HCT116 (cell line): ENCODE results near the gene TWIST2. TPM values are rescaled to one million over a fixed set of nuclear protein-coding genes. Genes with fewer than 3 reads are reported as not detected.

ENCODE experiments used
- ATAC-seq: fragments of 200-7000 bp; cut with Tn5 transposase; 2 replicates; pipeline ENCODE4 v1.9.1; 2020; ENCODE audit warnings: mild to moderate bottlenecking, moderate library complexity
- BruUV-seq: library from RNA; stranded (reverse); fragments of 400-500 nt; replicated peaks from 2 replicates; lab custom pipeline; 2021; lab: Mats Ljungman, UMichigan
- CTCF ChIA-PET: fragments of 300-600 bp; sonication (Branson Sonifier 250); formaldehyde crosslinking; loops from one replicate; lab custom pipeline; 2021; ENCODE audit warnings: antibody characterized with exemption; lab: Charles Lee
- POLR2A ChIA-PET: fragments of 300-600, 350-600 bp; sonication (Branson Sonifier 250); formaldehyde crosslinking; loops from one replicate; lab custom pipeline; 2021; ENCODE audit warnings: antibody characterized with exemption; lab: Charles Lee
- RAD21 ChIA-PET, 2 experiments: fragments of 300-600 bp; sonication (Branson Sonifier 250); formaldehyde crosslinking; loops; one replicate each; lab custom pipeline; 2023; ENCODE audit warnings: low total read pairs in 2 of 2; ENCODE audit not compliant: uncharacterized antibody in 2 of 2, unreplicated experiment in 2 of 2, low non-redundant PET in 1 of 2; lab: Charles Lee
- DNase-seq: peaks from one replicate; pipeline ENCODE4 v3.0.0-alpha.2; 2010; ENCODE audit warnings: low read depth, low spot score
- H2AFZ ChIP-seq: fragments of 200-600 bp; shearing (Covaris generic), sonication (generic); 2 replicates; pipeline ENCODE4 v1.6.1; 2017; ENCODE audit warnings: low read depth, mixed run types, mixed read lengths, antibody characterized with exemption, low read length; ENCODE audit not compliant: poor library complexity, severe bottlenecking
- H3K27ac ChIP-seq: 2 replicates; pipeline ENCODE4 v1.5.1; 2012; ENCODE audit warnings: low read depth, low read length
- H3K27me3 ChIP-seq: fragments of 200-600 bp; sonication (generic); 2 replicates; pipeline ENCODE4 v1.6.1; 2016; ENCODE audit warnings: mixed run types, low read length, mixed read lengths; ENCODE audit not compliant: insufficient read depth
- H3K36me3 ChIP-seq, 2 experiments: fragments of 200-500 bp in 1 of 2; fragments of 200-600 bp in 1 of 2; sonication (Bioruptor generic) in 1 of 2; sonication (generic) in 1 of 2; 2 replicates each; pipeline versions ENCODE4 v1.5.1 to v1.6.1; 2014 to 2016; ENCODE audit warnings: low read length in 2 of 2, inconsistent platforms in 1 of 2, mixed read lengths in 1 of 2, mixed run types in 1 of 2; ENCODE audit not compliant: insufficient read depth in 2 of 2, control insufficient read depth in 1 of 2
- H3K4me1 ChIP-seq, 2 experiments: fragments of 200-600 bp in 1 of 2; sonication (generic) in 1 of 2; 2 replicates each; pipeline versions ENCODE4 v1.5.1 to v1.6.1; 2012 to 2017; ENCODE audit warnings: low read length in 2 of 2, inconsistent platforms in 1 of 2, mild to moderate bottlenecking in 1 of 2, mixed read lengths in 1 of 2, mixed run types in 1 of 2, moderate library complexity in 1 of 2; ENCODE audit not compliant: insufficient read depth in 2 of 2, control insufficient read depth in 1 of 2
- H3K4me2 ChIP-seq: fragments of 200-600 bp; sonication (generic); 2 replicates; pipeline ENCODE4 v1.6.1; 2017; ENCODE audit warnings: mixed run types, low read length, mixed read lengths
- H3K4me3 ChIP-seq, 2 experiments: fragments of 200-600 bp in 1 of 2; sonication (generic) in 1 of 2; replicated peaks in 1 of 2; 2 replicates each; pipeline ENCODE4 v1.5.1; 2011 to 2016; ENCODE audit warnings: low read length in 2 of 2, control low read depth in 1 of 2, low read depth in 1 of 2, mild to moderate bottlenecking in 1 of 2, mixed read lengths in 1 of 2, mixed run types in 1 of 2
- H3K79me2 ChIP-seq: fragments of 200-600 bp; sonication (generic); 2 replicates; pipeline ENCODE4 v1.6.1; 2017; ENCODE audit warnings: mild to moderate bottlenecking, mixed run types, low read length, moderate library complexity, mixed read lengths; ENCODE audit not compliant: insufficient read depth
- H3K9ac ChIP-seq: fragments of 200-600 bp; sonication (generic); 2 replicates; pipeline ENCODE4 v1.6.1; 2016; ENCODE audit warnings: low read length, mixed read lengths
- H3K9me2 ChIP-seq: fragments of 200-600 bp; sonication (generic), shearing (Covaris generic); 2 replicates; pipeline ENCODE4 v1.6.1; 2017; ENCODE audit warnings: mixed run types, mild to moderate bottlenecking, moderate library complexity; ENCODE audit not compliant: insufficient read depth
- H3K9me3 ChIP-seq, 2 experiments: fragments of 200-500 bp in 1 of 2; fragments of 200-600 bp in 1 of 2; sonication (Bioruptor generic) in 1 of 2; sonication (generic) in 1 of 2; 2 replicates each; pipeline ENCODE4 v1.6.1; 2014 to 2017; ENCODE audit warnings: low read length in 2 of 2, mixed read lengths in 2 of 2, inconsistent platforms in 1 of 2, low read depth in 1 of 2, mild to moderate bottlenecking in 1 of 2, mixed run types in 1 of 2, moderate library complexity in 1 of 2; ENCODE audit not compliant: control insufficient read depth in 1 of 2, insufficient read depth in 1 of 2
- H4K20me1 ChIP-seq: fragments of 200-600 bp; sonication (generic), shearing (Covaris generic); 2 replicates; pipeline ENCODE4 v1.6.1; 2017; ENCODE audit warnings: mixed run types, mild to moderate bottlenecking, moderate library complexity; ENCODE audit not compliant: insufficient read depth
- ATF3 ChIP-seq: IDR thresholded peaks from 2 replicates; pipeline ENCODE4 v1.6.1; 2012
- EGR1 ChIP-seq: IDR thresholded peaks from 2 replicates; pipeline ENCODE4 v1.6.1; 2012; ENCODE audit warnings: low read depth
- ELF1 ChIP-seq: IDR thresholded peaks from 2 replicates; pipeline ENCODE4 v1.6.1; 2012; ENCODE audit warnings: low read depth, borderline replicate concordance
- EZH2 ChIP-seq: fragments of 200-600 bp; sonication (generic); IDR thresholded peaks from 2 replicates; pipeline ENCODE4 v1.6.1; 2017; ENCODE audit warnings: antibody characterized with exemption, mixed run types
- EZH2phosphoT487 ChIP-seq: fragments of 200-600 bp; IDR thresholded peaks from 2 replicates; pipeline ENCODE4 v1.6.1; 2018; ENCODE audit warnings: antibody characterized with exemption, borderline replicate concordance
- JUND ChIP-seq: IDR thresholded peaks from 2 replicates; pipeline ENCODE4 v1.6.1; 2012
- POLR2A ChIP-seq: IDR thresholded peaks from 2 replicates; pipeline ENCODE4 v1.7.0; 2011; ENCODE audit warnings: borderline replicate concordance; ENCODE audit not compliant: insufficient read depth, insufficient read length; ENCODE audit errors: extremely low read depth
- POLR2AphosphoS5 ChIP-seq: IDR thresholded peaks from 2 replicates; pipeline ENCODE4 v1.6.1; 2011; ENCODE audit warnings: mild to moderate bottlenecking, low read depth, low read length, moderate library complexity
- RAD21 ChIP-seq: IDR thresholded peaks from 2 replicates; pipeline ENCODE4 v1.6.1; 2012; ENCODE audit warnings: low read depth, mild to moderate bottlenecking
- REST ChIP-seq: IDR thresholded peaks from 2 replicates; pipeline ENCODE4 v1.6.1; 2012; ENCODE audit warnings: low read depth
- SIN3A ChIP-seq: IDR thresholded peaks from 2 replicates; pipeline ENCODE4 v1.6.1; 2012; ENCODE audit warnings: low read depth
- SP1 ChIP-seq: IDR thresholded peaks from 2 replicates; pipeline ENCODE4 v1.6.1; 2012; ENCODE audit warnings: low read depth
- SRF ChIP-seq: IDR thresholded peaks from 2 replicates; pipeline ENCODE4 v1.6.1; 2012; ENCODE audit warnings: low read depth
- ZNF274 ChIP-seq: fragments of 200-500 bp; sonication (Bioruptor generic); IDR thresholded peaks from 2 replicates; pipeline ENCODE4 v1.6.1; 2014; ENCODE audit warnings: mild to moderate bottlenecking, low read depth, low read length, inconsistent platforms
- intact Hi-C: fragments of 100-400 bp; cut with micrococcal nuclease; formaldehyde crosslinking; loops from 2 replicates; pipeline ENCODE4 v1.10.0; 2022
- total RNA-seq: library from RNA; stranded (reverse); gene quantifications from one replicate; pipeline ENCODE4 v1.2.1, GENCODE V29; 2021; ENCODE audit not compliant: unreplicated experiment
- TF ChIP-seq, protein P1 (sequence below), 3 experiments: fragments of 200-600 bp in 1 of 3; sonication (generic) in 1 of 3; IDR thresholded peaks in 2 of 3; conservative IDR thresholded peaks in 1 of 3; 2 replicates each; pipeline ENCODE4 v1.5.1; 2012 to 2017; ENCODE audit warnings: low read depth in 2 of 3, low read length in 2 of 3, antibody characterized with exemption in 1 of 3, borderline replicate concordance in 1 of 3, control low read depth in 1 of 3, mild to moderate bottlenecking in 1 of 3, mixed read lengths in 1 of 3, mixed run types in 1 of 3, moderate library complexity in 1 of 3; ENCODE audit not compliant: insufficient read depth in 1 of 3

The TWIST2 gene
- total RNA-seq, 1 experiment from 2014 or later: not detected

DNA sequence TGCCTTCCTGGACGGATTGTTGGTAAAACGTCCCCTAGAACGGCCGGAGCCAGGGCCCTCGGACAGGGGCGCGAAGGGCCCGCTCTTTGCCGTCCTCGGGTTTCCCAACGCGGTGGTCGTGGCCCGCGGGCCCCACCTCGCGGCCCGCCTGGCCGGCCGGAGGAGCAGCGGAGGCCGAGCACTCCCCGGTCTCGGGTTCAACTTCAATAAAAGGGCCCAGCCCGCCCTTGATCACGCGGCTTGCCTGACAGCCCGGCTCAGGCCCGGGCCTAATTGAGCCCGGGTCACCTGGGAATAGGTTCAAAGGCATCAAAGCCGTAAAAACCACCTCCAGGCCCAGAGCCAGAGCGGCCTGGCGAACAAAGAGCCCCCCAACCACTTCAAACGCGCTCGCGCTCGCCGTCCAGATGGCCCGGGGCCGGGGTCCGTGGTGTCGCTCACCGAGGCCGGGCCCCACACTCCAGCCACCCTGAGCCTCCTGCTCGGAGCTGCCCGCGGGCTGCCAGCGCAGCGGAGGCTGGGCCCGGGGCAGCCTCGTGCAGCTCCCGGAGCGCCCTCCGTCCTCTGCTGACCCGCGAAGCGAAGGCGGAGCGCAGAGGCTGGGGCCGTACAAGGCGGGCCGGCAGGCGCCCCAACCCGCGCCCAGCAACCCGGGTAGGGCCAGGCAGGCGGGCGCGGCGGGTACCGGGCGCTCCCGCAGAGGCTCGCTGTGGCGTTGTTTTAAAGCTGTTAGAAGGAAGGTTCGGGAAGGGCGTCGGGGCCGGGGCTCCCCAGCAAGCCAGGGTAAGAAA lies 1.1 kb upstream of the TWIST2 start (continued):
- TF ChIP-seq REST (no peak), SRF (no peak), EGR1 (no peak), JUND (no peak), POLR2A (no peak), ELF1 (no peak), ZNF274 (no peak)

DNA sequence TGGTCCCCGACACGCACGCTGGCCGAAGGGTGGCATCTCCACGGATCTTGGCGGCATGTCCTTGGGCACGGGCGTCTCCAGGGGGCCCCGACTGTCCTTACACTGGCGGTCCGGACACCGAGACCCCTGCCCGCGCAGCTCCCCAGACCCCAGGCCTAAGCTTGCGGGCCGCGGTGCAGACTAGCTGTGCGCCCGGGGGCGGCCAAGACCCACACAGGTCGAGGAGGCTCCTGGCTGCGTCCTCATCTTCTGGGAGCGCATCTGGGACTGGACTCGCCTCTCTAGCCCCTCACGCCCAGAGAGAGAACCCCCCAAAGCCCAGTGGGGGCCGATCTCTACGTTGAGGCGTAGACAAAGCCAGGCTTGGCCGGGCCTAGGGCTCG lies 475 bp upstream of the TWIST2 start:
- no peaks in the 10 kb centered on the region for H3K36me3 ChIP-seq
- no peak overlapping the region for H3K27ac ChIP-seq
- H3K9me3 ChIP-seq: no peaks in the 10 kb centered on the region
- H3K79me2 ChIP-seq: no peaks in the 10 kb centered on the region
- intact Hi-C loops: no loop called here
- no peaks in the 10 kb centered on the region for H3K27me3 ChIP-seq
- no peaks in the 10 kb centered on the region for H3K9me2 ChIP-seq
- no peaks in the 10 kb centered on the region for H3K4me1 ChIP-seq
- POLR2A ChIA-PET: no interaction called here
- ATAC-seq (no peak), DNase-seq (no peak)
- H2AFZ ChIP-seq: no peak overlapping the region
- no TSS peak for BruUV-seq
- no peak overlapping the region for H3K9ac ChIP-seq
- TF ChIP-seq POLR2A: no peak
- TF ChIP-seq, protein P1, sequence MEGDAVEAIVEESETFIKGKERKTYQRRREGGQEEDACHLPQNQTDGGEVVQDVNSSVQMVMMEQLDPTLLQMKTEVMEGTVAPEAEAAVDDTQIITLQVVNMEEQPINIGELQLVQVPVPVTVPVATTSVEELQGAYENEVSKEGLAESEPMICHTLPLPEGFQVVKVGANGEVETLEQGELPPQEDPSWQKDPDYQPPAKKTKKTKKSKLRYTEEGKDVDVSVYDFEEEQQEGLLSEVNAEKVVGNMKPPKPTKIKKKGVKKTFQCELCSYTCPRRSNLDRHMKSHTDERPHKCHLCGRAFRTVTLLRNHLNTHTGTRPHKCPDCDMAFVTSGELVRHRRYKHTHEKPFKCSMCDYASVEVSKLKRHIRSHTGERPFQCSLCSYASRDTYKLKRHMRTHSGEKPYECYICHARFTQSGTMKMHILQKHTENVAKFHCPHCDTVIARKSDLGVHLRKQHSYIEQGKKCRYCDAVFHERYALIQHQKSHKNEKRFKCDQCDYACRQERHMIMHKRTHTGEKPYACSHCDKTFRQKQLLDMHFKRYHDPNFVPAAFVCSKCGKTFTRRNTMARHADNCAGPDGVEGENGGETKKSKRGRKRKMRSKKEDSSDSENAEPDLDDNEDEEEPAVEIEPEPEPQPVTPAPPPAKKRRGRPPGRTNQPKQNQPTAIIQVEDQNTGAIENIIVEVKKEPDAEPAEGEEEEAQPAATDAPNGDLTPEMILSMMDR (IDR thresholded peaks at IDR 0.05 in 2 of 3, conservative IDR thresholded peaks at IDR 0.05 in 1 of 3; ENCODE audit: borderline replicate concordance in 1 of 3, insufficient read depth in 1 of 3, low read depth in 2 of 3, low read length in 2 of 3): no peak
- no peak for TF ChIP-seq RAD21
- TF ChIP-seq EZH2: no peak
- TF ChIP-seq ATF3: no peak
- TF ChIP-seq JUND: no peak
- no peak for TF ChIP-seq EZH2phosphoT487
- TF ChIP-seq SP1: no peak
- no peak for TF ChIP-seq ZNF274
- TF ChIP-seq EGR1: no peak
- TF ChIP-seq POLR2AphosphoS5: no peak
- TF ChIP-seq SIN3A: no peak
- H3K4me2 ChIP-seq: no peak overlapping the region
- RAD21 ChIA-PET: no interaction called here
- CTCF ChIA-PET: no interaction called here
- no peaks in the 10 kb centered on the region for H4K20me1 ChIP-seq
- no peak overlapping the region for H3K4me3 ChIP-seq
